Liver (tissue), 9 donors: Measurements from ENCODE around the gene KAZN. TPM values are rescaled to one million over a fixed set of nuclear protein-coding genes. Genes with fewer than 3 reads are reported as not detected.

Experiments
- DNase-seq: peaks from one replicate; pipeline ENCODE4 v3.0.0-alpha.2; 2017; ENCODE audit warnings: low spot score
- H3K27ac ChIP-seq, 2 donors: one replicate each; pipeline ENCODE4 v1.7.0; 2013; ENCODE audit warnings: inconsistent platforms in 2 of 2, low read length in 2 of 2, control low read depth in 1 of 2, low read depth in 1 of 2, mild to moderate bottlenecking in 1 of 2
- H3K27me3 ChIP-seq, 4 donors: one replicate each; pipeline versions ENCODE4 v1.6.1 to v1.7.0; 2013; ENCODE audit warnings: low read length in 3 of 4, inconsistent platforms in 1 of 4, mild to moderate bottlenecking in 1 of 4, moderate library complexity in 1 of 4; ENCODE audit not compliant: control insufficient read depth in 4 of 4, insufficient read depth in 4 of 4
- H3K36me3 ChIP-seq, 4 donors: one replicate each; pipeline versions ENCODE4 v1.6.1 to v1.7.0; 2013; ENCODE audit warnings: low read length in 3 of 4, mild to moderate bottlenecking in 3 of 4, low read depth in 1 of 4, moderate library complexity in 1 of 4; ENCODE audit not compliant: control insufficient read depth in 4 of 4, insufficient read depth in 3 of 4
- H3K4me1 ChIP-seq, 4 donors: one replicate each; pipeline versions ENCODE4 v1.6.1 to v1.7.0; 2013; ENCODE audit warnings: low read length in 3 of 4, mild to moderate bottlenecking in 3 of 4, moderate library complexity in 1 of 4; ENCODE audit not compliant: control insufficient read depth in 4 of 4, insufficient read depth in 4 of 4
- H3K4me3 ChIP-seq, 3 donors: one replicate each; pipeline versions ENCODE4 v1.6.1 to v1.7.0; 2013; ENCODE audit warnings: low read length in 3 of 3, control low read depth in 1 of 3, low read depth in 1 of 3, mild to moderate bottlenecking in 1 of 3
- H3K9ac ChIP-seq, 2 donors: one replicate each; pipeline ENCODE4 v1.7.0; 2013; ENCODE audit warnings: low read length in 2 of 2, mild to moderate bottlenecking in 2 of 2, moderate library complexity in 2 of 2, control low read depth in 1 of 2, low read depth in 1 of 2
- H3K9me3 ChIP-seq, 4 donors: one replicate each; pipeline versions ENCODE4 v1.6.1 to v1.7.0; 2013; ENCODE audit warnings: low read length in 3 of 4; ENCODE audit not compliant: control insufficient read depth in 4 of 4
- EGR1 ChIP-seq, 2 donors: IDR thresholded peaks; 2 replicates each; pipeline ENCODE4 v1.6.1; 2016 to 2018; ENCODE audit warnings: antibody characterized with exemption in 2 of 2, low read depth in 2 of 2
- FOXA1 ChIP-seq: IDR thresholded peaks from 2 replicates; pipeline ENCODE4 v1.6.1; 2016; ENCODE audit warnings: antibody characterized with exemption
- FOXA2 ChIP-seq: IDR thresholded peaks from 2 replicates; pipeline ENCODE4 v1.6.1; 2016; ENCODE audit warnings: antibody characterized with exemption
- GABPA ChIP-seq, 2 donors: IDR thresholded peaks in 1 of 2; conservative IDR thresholded peaks in 1 of 2; 2 replicates each; pipeline ENCODE4 v1.6.1; 2016; ENCODE audit warnings: antibody characterized with exemption in 2 of 2, mild to moderate bottlenecking in 1 of 2, moderate library complexity in 1 of 2
- HNF4A ChIP-seq, 2 donors: conservative IDR thresholded peaks; 2 replicates each; pipeline ENCODE4 v1.6.1; 2016; ENCODE audit warnings: antibody characterized with exemption in 2 of 2, mild to moderate bottlenecking in 2 of 2
- HNF4G ChIP-seq: IDR thresholded peaks from 2 replicates; pipeline ENCODE4 v1.6.1; 2016; ENCODE audit warnings: antibody characterized with exemption
- JUND ChIP-seq, 2 donors: IDR thresholded peaks; 2 replicates each; pipeline ENCODE4 v1.6.1; 2016; ENCODE audit warnings: antibody characterized with exemption in 2 of 2
- NR2F2 ChIP-seq: IDR thresholded peaks from 2 replicates; pipeline ENCODE4 v1.6.1; 2016; ENCODE audit warnings: antibody characterized with exemption
- RAD21 ChIP-seq, 2 donors: IDR thresholded peaks; 2 replicates each; pipeline ENCODE4 v1.6.1; 2016; ENCODE audit warnings: antibody characterized with exemption in 2 of 2, mild to moderate bottlenecking in 2 of 2
- RXRA ChIP-seq, 2 donors: IDR thresholded peaks; 2 replicates each; pipeline ENCODE4 v1.6.1; 2017 to 2018; ENCODE audit warnings: antibody characterized with exemption in 2 of 2, mild to moderate bottlenecking in 1 of 2
- SP1 ChIP-seq: IDR thresholded peaks from 2 replicates; pipeline ENCODE4 v1.6.1; 2018; ENCODE audit warnings: antibody characterized with exemption, mild to moderate bottlenecking
- TAF1 ChIP-seq: conservative IDR thresholded peaks from 2 replicates; pipeline ENCODE4 v1.6.1; 2016; ENCODE audit warnings: antibody characterized with exemption, mild to moderate bottlenecking
- YY1 ChIP-seq: IDR thresholded peaks from 2 replicates; pipeline ENCODE4 v1.6.1; 2016; ENCODE audit warnings: antibody characterized with exemption, mild to moderate bottlenecking
- WGBS: extraction: QIAGEN DNeasy Blood & Tissue Kit; methylation state at CpG from one replicate; pipeline ENCODE4 v1.1.7; 2013; 5-methylcytosine and 5-hydroxymethylcytosine counted together
- polyA plus RNA-seq, 2 donors: library from polyadenylated mRNA; stranded (reverse) in 1 of 2; unstranded in 1 of 2; fragments of 200-250 nt in 1 of 2; fragments of >200 nt in 1 of 2; fragmentation: Nextera tagmentation in 1 of 2; extraction: Ambion mirVana in 1 of 2; gene quantifications; one replicate each; pipeline versions ENCODE4 v1.2.1 to v1.2.3, GENCODE V29; 2013 to 2015
- total RNA-seq, 2 donors: library from RNA; depleted of rRNA; stranded (reverse); fragments of >200 nt; gene quantifications; one replicate each; pipeline ENCODE4 v1.2.3, GENCODE V29; 2014
- TF ChIP-seq, protein P1 (sequence below): IDR thresholded peaks from 2 replicates; pipeline ENCODE4 v1.6.1; 2016; ENCODE audit warnings: antibody characterized with exemption
- TF ChIP-seq, protein P2 (sequence below): IDR thresholded peaks from 2 replicates; pipeline ENCODE4 v1.6.1; 2016; ENCODE audit warnings: antibody characterized with exemption, mild to moderate bottlenecking
- TF ChIP-seq, protein P3 (sequence below): IDR thresholded peaks from 2 replicates; pipeline ENCODE4 v1.6.1; 2016; ENCODE audit warnings: antibody characterized with exemption
- TF ChIP-seq, protein P4 (sequence below): IDR thresholded peaks from 2 replicates; pipeline ENCODE4 v1.6.1; 2016; ENCODE audit warnings: antibody characterized with exemption
- TF ChIP-seq, protein P5 (sequence below): fragments of 150-350 bp; IDR thresholded peaks from 2 replicates; pipeline ENCODE4 v1.5.1; 2017; ENCODE audit warnings: improper control_type of control experiment, low read depth, low read length; ENCODE audit not compliant: missing input control
- donor health status: healthy.
- donor health status: healthy.
- donor health status: healthy.
- donor health status: healthy.
- donor health status: healthy.

Gene KAZN
- total and polyA plus RNA-seq, 4 donors = 1.9 to 6.9 (median 2.4) TPM

DNA sequence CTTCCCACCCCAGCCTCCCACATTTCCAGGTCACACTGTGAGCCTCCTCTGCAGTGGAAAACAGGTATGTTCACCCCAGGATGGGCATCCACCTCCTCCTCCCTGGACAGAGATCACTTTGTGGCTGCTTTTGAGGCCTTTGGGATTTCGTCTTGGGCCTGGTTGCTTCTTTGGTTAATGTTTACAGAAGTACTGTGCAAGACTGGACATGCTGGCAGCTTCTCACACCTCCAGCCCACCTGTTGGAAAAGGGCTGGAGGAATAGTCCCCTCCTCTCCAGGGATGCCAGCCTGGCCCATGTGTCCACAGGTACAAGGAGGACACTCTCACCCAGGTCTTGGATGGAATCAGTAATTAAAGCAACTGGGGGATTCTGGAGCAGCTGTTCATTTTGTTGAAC, 56.1 kb downstream of the KAZN start:
- Histone ChIP-seq H3K27ac (no peak overlapping the region), H3K36me3 (no peaks in the 10 kb centered on the region), H3K27me3 (no peaks in the 10 kb centered on the region), H3K9me3 (no peaks in the 10 kb centered on the region), H3K4me3 (no peak overlapping the region), H3K4me1 (no peaks in the 10 kb centered on the region), H3K9ac (no peak overlapping the region)
- TF ChIP-seq FOXA1 (no peak), TAF1 (no peak), EGR1 (IDR thresholded peaks at IDR 0.05; ENCODE audit: low read depth in 2 of 2) (no peak), NR2F2 (no peak), GABPA (IDR thresholded peaks at IDR 0.05 in 1 of 2, conservative IDR thresholded peaks at IDR 0.05 in 1 of 2) (no peak), SP1 (no peak), HNF4A (conservative IDR thresholded peaks at IDR 0.05) (no peak), HNF4G (no peak), YY1 (no peak), JUND (IDR thresholded peaks at IDR 0.05) (no peak), RXRA (IDR thresholded peaks at IDR 0.05) (no peak), FOXA2 (no peak), RAD21 (IDR thresholded peaks at IDR 0.05) (no peak)
- TF ChIP-seq, protein P1, sequence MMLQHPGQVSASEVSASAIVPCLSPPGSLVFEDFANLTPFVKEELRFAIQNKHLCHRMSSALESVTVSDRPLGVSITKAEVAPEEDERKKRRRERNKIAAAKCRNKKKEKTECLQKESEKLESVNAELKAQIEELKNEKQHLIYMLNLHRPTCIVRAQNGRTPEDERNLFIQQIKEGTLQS = no peak
- TF ChIP-seq, protein P2, sequence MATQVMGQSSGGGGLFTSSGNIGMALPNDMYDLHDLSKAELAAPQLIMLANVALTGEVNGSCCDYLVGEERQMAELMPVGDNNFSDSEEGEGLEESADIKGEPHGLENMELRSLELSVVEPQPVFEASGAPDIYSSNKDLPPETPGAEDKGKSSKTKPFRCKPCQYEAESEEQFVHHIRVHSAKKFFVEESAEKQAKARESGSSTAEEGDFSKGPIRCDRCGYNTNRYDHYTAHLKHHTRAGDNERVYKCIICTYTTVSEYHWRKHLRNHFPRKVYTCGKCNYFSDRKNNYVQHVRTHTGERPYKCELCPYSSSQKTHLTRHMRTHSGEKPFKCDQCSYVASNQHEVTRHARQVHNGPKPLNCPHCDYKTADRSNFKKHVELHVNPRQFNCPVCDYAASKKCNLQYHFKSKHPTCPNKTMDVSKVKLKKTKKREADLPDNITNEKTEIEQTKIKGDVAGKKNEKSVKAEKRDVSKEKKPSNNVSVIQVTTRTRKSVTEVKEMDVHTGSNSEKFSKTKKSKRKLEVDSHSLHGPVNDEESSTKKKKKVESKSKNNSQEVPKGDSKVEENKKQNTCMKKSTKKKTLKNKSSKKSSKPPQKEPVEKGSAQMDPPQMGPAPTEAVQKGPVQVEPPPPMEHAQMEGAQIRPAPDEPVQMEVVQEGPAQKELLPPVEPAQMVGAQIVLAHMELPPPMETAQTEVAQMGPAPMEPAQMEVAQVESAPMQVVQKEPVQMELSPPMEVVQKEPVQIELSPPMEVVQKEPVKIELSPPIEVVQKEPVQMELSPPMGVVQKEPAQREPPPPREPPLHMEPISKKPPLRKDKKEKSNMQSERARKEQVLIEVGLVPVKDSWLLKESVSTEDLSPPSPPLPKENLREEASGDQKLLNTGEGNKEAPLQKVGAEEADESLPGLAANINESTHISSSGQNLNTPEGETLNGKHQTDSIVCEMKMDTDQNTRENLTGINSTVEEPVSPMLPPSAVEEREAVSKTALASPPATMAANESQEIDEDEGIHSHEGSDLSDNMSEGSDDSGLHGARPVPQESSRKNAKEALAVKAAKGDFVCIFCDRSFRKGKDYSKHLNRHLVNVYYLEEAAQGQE = no peak
- TF ChIP-seq, protein P3, sequence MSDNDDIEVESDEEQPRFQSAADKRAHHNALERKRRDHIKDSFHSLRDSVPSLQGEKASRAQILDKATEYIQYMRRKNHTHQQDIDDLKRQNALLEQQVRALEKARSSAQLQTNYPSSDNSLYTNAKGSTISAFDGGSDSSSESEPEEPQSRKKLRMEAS = no peak
- TF ChIP-seq, protein P4, sequence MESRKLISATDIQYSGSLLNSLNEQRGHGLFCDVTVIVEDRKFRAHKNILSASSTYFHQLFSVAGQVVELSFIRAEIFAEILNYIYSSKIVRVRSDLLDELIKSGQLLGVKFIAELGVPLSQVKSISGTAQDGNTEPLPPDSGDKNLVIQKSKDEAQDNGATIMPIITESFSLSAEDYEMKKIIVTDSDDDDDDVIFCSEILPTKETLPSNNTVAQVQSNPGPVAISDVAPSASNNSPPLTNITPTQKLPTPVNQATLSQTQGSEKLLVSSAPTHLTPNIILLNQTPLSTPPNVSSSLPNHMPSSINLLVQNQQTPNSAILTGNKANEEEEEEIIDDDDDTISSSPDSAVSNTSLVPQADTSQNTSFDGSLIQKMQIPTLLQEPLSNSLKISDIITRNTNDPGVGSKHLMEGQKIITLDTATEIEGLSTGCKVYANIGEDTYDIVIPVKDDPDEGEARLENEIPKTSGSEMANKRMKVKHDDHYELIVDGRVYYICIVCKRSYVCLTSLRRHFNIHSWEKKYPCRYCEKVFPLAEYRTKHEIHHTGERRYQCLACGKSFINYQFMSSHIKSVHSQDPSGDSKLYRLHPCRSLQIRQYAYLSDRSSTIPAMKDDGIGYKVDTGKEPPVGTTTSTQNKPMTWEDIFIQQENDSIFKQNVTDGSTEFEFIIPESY = no peak
- TF ChIP-seq, protein P5, sequence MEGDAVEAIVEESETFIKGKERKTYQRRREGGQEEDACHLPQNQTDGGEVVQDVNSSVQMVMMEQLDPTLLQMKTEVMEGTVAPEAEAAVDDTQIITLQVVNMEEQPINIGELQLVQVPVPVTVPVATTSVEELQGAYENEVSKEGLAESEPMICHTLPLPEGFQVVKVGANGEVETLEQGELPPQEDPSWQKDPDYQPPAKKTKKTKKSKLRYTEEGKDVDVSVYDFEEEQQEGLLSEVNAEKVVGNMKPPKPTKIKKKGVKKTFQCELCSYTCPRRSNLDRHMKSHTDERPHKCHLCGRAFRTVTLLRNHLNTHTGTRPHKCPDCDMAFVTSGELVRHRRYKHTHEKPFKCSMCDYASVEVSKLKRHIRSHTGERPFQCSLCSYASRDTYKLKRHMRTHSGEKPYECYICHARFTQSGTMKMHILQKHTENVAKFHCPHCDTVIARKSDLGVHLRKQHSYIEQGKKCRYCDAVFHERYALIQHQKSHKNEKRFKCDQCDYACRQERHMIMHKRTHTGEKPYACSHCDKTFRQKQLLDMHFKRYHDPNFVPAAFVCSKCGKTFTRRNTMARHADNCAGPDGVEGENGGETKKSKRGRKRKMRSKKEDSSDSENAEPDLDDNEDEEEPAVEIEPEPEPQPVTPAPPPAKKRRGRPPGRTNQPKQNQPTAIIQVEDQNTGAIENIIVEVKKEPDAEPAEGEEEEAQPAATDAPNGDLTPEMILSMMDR = no peak
- no peak for DNase-seq
- 58% methylated on average over 1 of the region's 1 CpG for WGBS
